ENCODE results near the gene MAP3K13. TPM values are rescaled to one million over a fixed set of nuclear protein-coding genes. Genes with fewer than 3 reads are reported as not detected.

MAP3K13 gene
- total RNA-seq, 1 experiment from 2014 or later = 21.0 TPM

- Histone ChIP-seq H4K20me1 (ENCODE audit: insufficient read depth) (no peaks in the 10 kb centered on the region), H3K4me1 (ENCODE audit: control insufficient read depth in 1 of 2, insufficient read depth in 2 of 2, low read length in 2 of 2) (no peaks in the 10 kb centered on the region), H3K36me3 (ENCODE audit: control insufficient read depth in 1 of 2, insufficient read depth in 2 of 2, low read length in 2 of 2) (peaks cover 0 to 13% of the 10 kb centered on the region in 2 experiments; a peak in 2 of 4 replicates), H3K4me2 (ENCODE audit: low read length) (no peak overlapping the region), H3K9me3 (ENCODE audit: control insufficient read depth in 1 of 2, insufficient read depth in 1 of 2, low read depth in 1 of 2, low read length in 2 of 2) (no peaks in the 10 kb centered on the region), H3K9ac (ENCODE audit: low read length) (no peak overlapping the region), H3K9me2 (ENCODE audit: insufficient read depth) (no peaks in the 10 kb centered on the region), H3K27ac (ENCODE audit: low read depth, low read length) (no peak overlapping the region), H2AFZ (ENCODE audit: low read depth, low read length, poor library complexity, severe bottlenecking) (no peak overlapping the region), H3K79me2 (ENCODE audit: insufficient read depth, low read length) (no peaks in the 10 kb centered on the region), H3K4me3 (replicated peaks in 1 of 2; ENCODE audit: low read depth in 1 of 2, low read length in 2 of 2) (no peak overlapping the region), H3K27me3 (ENCODE audit: insufficient read depth, low read length) (no peaks in the 10 kb centered on the region)
- POLR2A ChIA-PET = no interaction called here
- BruUV-seq (replicated peaks) = no TSS peak
- RAD21 ChIA-PET (ENCODE audit: low non-redundant PET in 1 of 2, low total read pairs in 2 of 2, uncharacterized antibody in 2 of 2, unreplicated experiment in 2 of 2) = no interaction called here
- no peak for DNase-seq (ENCODE audit: low read depth, low spot score)
- intact Hi-C loops (cut with micrococcal nuclease) = no loop called here
- CTCF ChIA-PET = no interaction called here
- ATAC-seq = no peak
- TF ChIP-seq POLR2AphosphoS5 (IDR thresholded peaks at IDR 0.05; ENCODE audit: low read depth, low read length) = no peak
- no peak for TF ChIP-seq YY1 (IDR thresholded peaks at IDR 0.05; ENCODE audit: extremely low read depth, insufficient replicate concordance, low read depth, low read length)
- TF ChIP-seq JUND (IDR thresholded peaks at IDR 0.05) = no peak
- no peak for TF ChIP-seq SP1 (IDR thresholded peaks at IDR 0.05; ENCODE audit: low read depth)
These were observed 148.8 kb downstream of the MAP3K13 start for GRCh38 chr3:185511711-185512110.

- Histone ChIP-seq H3K27me3 (ENCODE audit: insufficient read depth, low read length) (no peaks in the 10 kb centered on the region), H3K36me3 (ENCODE audit: control insufficient read depth in 1 of 2, insufficient read depth in 2 of 2, low read length in 2 of 2) (peaks cover 0 to 11% of the 10 kb centered on the region in 2 experiments; a peak in 2 of 4 replicates), H3K9me3 (ENCODE audit: control insufficient read depth in 1 of 2, insufficient read depth in 1 of 2, low read depth in 1 of 2, low read length in 2 of 2) (no peaks in the 10 kb centered on the region), H3K79me2 (ENCODE audit: insufficient read depth, low read length) (no peaks in the 10 kb centered on the region), H3K27ac (ENCODE audit: low read depth, low read length) (no peak overlapping the region), H3K4me2 (ENCODE audit: low read length) (no peak overlapping the region), H3K9ac (ENCODE audit: low read length) (no peak overlapping the region), H3K9me2 (ENCODE audit: insufficient read depth) (no peaks in the 10 kb centered on the region), H3K4me3 (replicated peaks in 1 of 2; ENCODE audit: low read depth in 1 of 2, low read length in 2 of 2) (no peak overlapping the region), H2AFZ (ENCODE audit: low read depth, low read length, poor library complexity, severe bottlenecking) (no peak overlapping the region), H4K20me1 (ENCODE audit: insufficient read depth) (no peaks in the 10 kb centered on the region), H3K4me1 (ENCODE audit: control insufficient read depth in 1 of 2, insufficient read depth in 2 of 2, low read length in 2 of 2) (no peaks in the 10 kb centered on the region)
- intact Hi-C loops (cut with micrococcal nuclease) = no loop called here
- no peak for DNase-seq (ENCODE audit: low read depth, low spot score)
- ChIA-PET RAD21 (ENCODE audit: low non-redundant PET in 1 of 2, low total read pairs in 2 of 2, uncharacterized antibody in 2 of 2, unreplicated experiment in 2 of 2) (no interaction called here), CTCF (no interaction called here), POLR2A (no interaction called here)
- ATAC-seq = no peak
- BruUV-seq (replicated peaks) = no TSS peak
- TF ChIP-seq ZBTB33 (IDR thresholded peaks at IDR 0.05; ENCODE audit: extremely low read depth, insufficient replicate concordance, low read length) (no peak), FOSL1 (IDR thresholded peaks at IDR 0.05; ENCODE audit: low read depth) (no peak), SRF (IDR thresholded peaks at IDR 0.05; ENCODE audit: low read depth) (no peak), ZNF274 (IDR thresholded peaks at IDR 0.05; ENCODE audit: low read depth, low read length) (no peak), EZH2 (IDR thresholded peaks at IDR 0.05) (no peak), JUND (IDR thresholded peaks at IDR 0.05) (no peak), ELF1 (IDR thresholded peaks at IDR 0.05; ENCODE audit: borderline replicate concordance, low read depth) (no peak), EGR1 (IDR thresholded peaks at IDR 0.05; ENCODE audit: low read depth) (no peak), CEBPB (IDR thresholded peaks at IDR 0.05; ENCODE audit: low read depth) (no peak), CTCF (IDR thresholded peaks at IDR 0.05 in 2 of 3, conservative IDR thresholded peaks at IDR 0.05 in 1 of 3; ENCODE audit: borderline replicate concordance in 1 of 3, insufficient read depth in 1 of 3, low read depth in 2 of 3, low read length in 2 of 3) (no peak), POLR2A (IDR thresholded peaks at IDR 0.05; ENCODE audit: borderline replicate concordance, extremely low read depth, insufficient read depth, insufficient read length) (no peak), POLR2AphosphoS5 (IDR thresholded peaks at IDR 0.05; ENCODE audit: low read depth, low read length) (no peak)
- TF ChIP-seq, protein P1, sequence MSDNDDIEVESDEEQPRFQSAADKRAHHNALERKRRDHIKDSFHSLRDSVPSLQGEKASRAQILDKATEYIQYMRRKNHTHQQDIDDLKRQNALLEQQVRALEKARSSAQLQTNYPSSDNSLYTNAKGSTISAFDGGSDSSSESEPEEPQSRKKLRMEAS (IDR thresholded peaks at IDR 0.05) = no peak
These were observed 154.6 kb downstream of the MAP3K13 start for GRCh38 chr3:185517387-185518130.

Measured in HCT116 (cell line).